HepG2 (cell line): ENCODE results near the gene PDE4D. TPM values are rescaled to one million over a fixed set of nuclear protein-coding genes. Genes with fewer than 3 reads are reported as not detected.

Source experiments
- ARID2 ChIP-seq: sonication (generic); formaldehyde crosslinking; IDR thresholded peaks from 2 replicates; pipeline ENCODE4 v1.8.1; 2022; ENCODE audit warnings: mild to moderate bottlenecking, missing genetic modification reagents, borderline replicate concordance
- CERS6 ChIP-seq: sonication (generic); formaldehyde crosslinking; IDR thresholded peaks from 2 replicates; pipeline ENCODE4 v1.5.0; 2020; ENCODE audit warnings: missing genetic modification reagents
- KDM1A ChIP-seq: IDR thresholded peaks from 2 replicates; pipeline ENCODE4 v1.6.1; 2016; ENCODE audit warnings: missing compliant biosample characterization
- MED8 ChIP-seq: sonication (generic); formaldehyde crosslinking; IDR thresholded peaks from 2 replicates; pipeline ENCODE4 v1.8.1; 2023; ENCODE audit warnings: mild to moderate bottlenecking, missing genetic modification reagents; ENCODE audit not compliant: insufficient replicate concordance
- MEIS1 ChIP-seq: sonication (generic); formaldehyde crosslinking; IDR thresholded peaks from 2 replicates; pipeline ENCODE4 v1.9.0; 2021; ENCODE audit warnings: mild to moderate bottlenecking, missing genetic modification reagents, moderate library complexity, borderline replicate concordance
- NONO ChIP-seq, 2 experiments: fragments of 450-650 bp in 1 of 2; sonication (generic) in 1 of 2; formaldehyde crosslinking in 1 of 2; IDR thresholded peaks in 1 of 2; conservative IDR thresholded peaks in 1 of 2; 2 replicates each; pipeline versions ENCODE4 v1.6.1 to v1.8.0; 2017 to 2022; ENCODE audit warnings: mild to moderate bottlenecking in 1 of 2, missing genetic modification reagents in 1 of 2, moderate library complexity in 1 of 2
- NR1H2 ChIP-seq: sonication (generic); formaldehyde crosslinking; IDR thresholded peaks from 2 replicates; pipeline ENCODE4 v1.8.1; 2022; ENCODE audit warnings: low read depth, missing genetic modification reagents, borderline replicate concordance
- PAXIP1 ChIP-seq: sonication (generic); formaldehyde crosslinking; conservative IDR thresholded peaks from 2 replicates; pipeline ENCODE4 v1.4.0; 2020; ENCODE audit warnings: mild to moderate bottlenecking, missing genetic modification reagents, moderate library complexity
- RBAK ChIP-seq: sonication (generic); formaldehyde crosslinking; IDR thresholded peaks from 2 replicates; pipeline ENCODE4 v1.5.1; 2020; ENCODE audit warnings: mild to moderate bottlenecking, missing genetic modification reagents
- SIN3B ChIP-seq: fragments of 150-350 bp; IDR thresholded peaks from 2 replicates; pipeline ENCODE4 v1.6.1; 2014; ENCODE audit warnings: low read length
- SRF ChIP-seq: IDR thresholded peaks from 2 replicates; pipeline ENCODE4 v1.6.1; 2011; ENCODE audit warnings: mild to moderate bottlenecking, low read depth, low read length, moderate library complexity
- ZFP62 ChIP-seq: sonication (generic); formaldehyde crosslinking; IDR thresholded peaks from 2 replicates; pipeline ENCODE4 v1.4.0; 2020; ENCODE audit warnings: missing genetic modification reagents
- ZFP90 ChIP-seq: sonication (generic); formaldehyde crosslinking; IDR thresholded peaks from 2 replicates; pipeline ENCODE4 v1.8.0; 2022; ENCODE audit warnings: missing genetic modification reagents, mild to moderate bottlenecking, inconsistent platforms, borderline replicate concordance
- ZNF121 ChIP-seq: sonication (generic); formaldehyde crosslinking; IDR thresholded peaks from 2 replicates; pipeline ENCODE4 v1.5.0; 2020; ENCODE audit warnings: mild to moderate bottlenecking, missing genetic modification reagents
- ZNF24 ChIP-seq: fragments of 450-650 bp; IDR thresholded peaks from 2 replicates; pipeline ENCODE4 v1.6.1; 2017; ENCODE audit warnings: antibody characterized with exemption, mild to moderate bottlenecking
- ZNF572 ChIP-seq: sonication (generic); formaldehyde crosslinking; IDR thresholded peaks from 2 replicates; pipeline ENCODE4 v1.5.1; 2020; ENCODE audit warnings: mild to moderate bottlenecking, missing genetic modification reagents
- polyA plus RNA-seq, 8 experiments: library from polyadenylated mRNA; depleted of rRNA in 3 of 8; stranded (reverse) in 7 of 8; unstranded in 1 of 8; fragments of >200 nt; fragmentation: Illumina TruSeq in 4 of 8; extraction: Trizol in 4 of 8; gene quantifications; 2 replicates each; pipeline versions ENCODE4 v1.2.1 to v1.2.3, GENCODE V29; 2011 to 2016; ENCODE audit warnings: low read depth in 4 of 8, missing spikeins in 1 of 8, mixed read lengths in 1 of 8; ENCODE audit not compliant: insufficient read depth in 1 of 8
- total RNA-seq, 5 experiments: library from RNA; depleted of rRNA; stranded (reverse); fragments of >200 nt; fragmentation: Illumina TruSeq; extraction: Trizol; gene quantifications; 2 replicates each; pipeline ENCODE4 v1.2.3, GENCODE V29; 2016; ENCODE audit warnings: low read depth in 1 of 5
- TF ChIP-seq, protein P1 (sequence below): IDR thresholded peaks from 2 replicates; pipeline ENCODE4 v1.6.1; 2012; ENCODE audit warnings: low read depth, low read length, improper control_type of control experiment
- TF ChIP-seq, protein P2 (sequence below): sonication (generic); formaldehyde crosslinking; IDR thresholded peaks from 2 replicates; pipeline ENCODE4 v1.5.0; 2020; ENCODE audit warnings: missing genetic modification reagents

PDE4D gene
- total and polyA plus RNA-seq, 2 of the 13 experiments (the other 11 are each of a cell fraction or from before 2014, with no cell fraction given) = 7.0 to 12.2 TPM

DNA sequence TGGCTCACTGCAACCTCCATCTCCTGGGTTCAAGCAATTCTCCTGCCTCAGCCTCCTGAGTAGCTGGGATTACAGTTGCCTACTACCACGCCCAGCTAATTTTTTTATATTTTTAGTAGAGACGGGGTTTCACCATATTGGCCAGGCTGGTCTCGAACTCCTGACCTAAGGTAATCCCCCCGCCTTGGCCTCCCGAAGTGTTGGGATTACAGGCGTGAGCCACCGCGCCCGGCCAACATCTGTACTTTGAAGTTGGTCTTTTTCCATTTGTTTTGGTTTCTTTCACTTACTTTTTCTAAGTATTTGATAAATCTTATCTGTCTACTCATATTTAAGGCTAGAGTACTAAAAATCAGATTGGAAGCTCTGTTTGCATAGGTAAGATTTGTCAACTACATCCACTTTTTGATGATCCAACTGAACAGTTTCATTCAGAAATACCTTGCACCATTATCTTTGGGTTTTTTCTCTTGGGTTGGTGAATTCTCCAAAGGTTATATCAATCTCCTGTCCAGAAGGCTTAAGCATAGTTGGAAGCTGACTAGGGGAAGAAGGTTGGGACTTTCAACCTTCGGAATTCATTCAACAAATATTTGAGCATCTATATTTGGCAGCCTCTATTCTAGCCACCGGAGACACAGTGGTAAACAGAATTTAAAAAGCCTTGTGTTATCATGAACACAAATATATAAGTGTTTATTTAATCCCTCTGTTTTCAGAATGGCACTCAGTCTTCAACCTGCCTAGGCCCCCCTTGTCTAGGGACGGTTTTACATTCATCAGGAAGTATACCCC is 821.6 kb downstream of the PDE4D start (continued):
- peak; percentile 34 for TF ChIP-seq MED8
- TF ChIP-seq SRF = 0 out of 2 replicates have a peak, but pooled peaks have one; percentile 14
- TF ChIP-seq KDM1A (CRISPR knock-in tag) = no peak
- TF ChIP-seq, protein P1, sequence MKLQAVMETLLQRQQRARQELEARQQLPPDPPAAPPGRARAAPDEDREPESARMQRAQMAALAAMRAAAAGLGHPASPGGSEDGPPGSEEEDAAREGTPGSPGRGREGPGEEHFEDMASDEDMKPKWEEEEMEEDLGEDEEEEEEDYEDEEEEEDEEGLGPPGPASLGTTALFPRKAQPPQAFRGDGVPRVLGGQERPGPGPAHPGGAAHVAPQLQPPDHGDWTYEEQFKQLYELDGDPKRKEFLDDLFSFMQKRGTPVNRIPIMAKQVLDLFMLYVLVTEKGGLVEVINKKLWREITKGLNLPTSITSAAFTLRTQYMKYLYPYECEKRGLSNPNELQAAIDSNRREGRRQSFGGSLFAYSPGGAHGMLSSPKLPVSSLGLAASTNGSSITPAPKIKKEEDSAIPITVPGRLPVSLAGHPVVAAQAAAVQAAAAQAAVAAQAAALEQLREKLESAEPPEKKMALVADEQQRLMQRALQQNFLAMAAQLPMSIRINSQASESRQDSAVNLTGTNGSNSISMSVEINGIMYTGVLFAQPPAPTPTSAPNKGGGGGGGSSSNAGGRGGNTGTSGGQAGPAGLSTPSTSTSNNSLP = peak; percentile 68; the same call in 1 of the 2 replicates
- no peak for TF ChIP-seq ZNF572 (CRISPR knock-in tag)
- TF ChIP-seq CERS6 (CRISPR knock-in tag) = no peak
- TF ChIP-seq RBAK (CRISPR knock-in tag) = no peak
- TF ChIP-seq NR1H2 = no peak
- TF ChIP-seq ZFP62 (CRISPR knock-in tag) = no peak
- TF ChIP-seq SIN3B = no peak
- TF ChIP-seq NONO (IDR thresholded peaks at IDR 0.05) = no peak
- no peak for TF ChIP-seq NONO (CRISPR knock-in tag; conservative IDR thresholded peaks at IDR 0.05)
- TF ChIP-seq ARID2 (CRISPR knock-in tag) = no peak
- TF ChIP-seq ZNF121 (CRISPR knock-in tag) = no peak
- TF ChIP-seq, protein P2, sequence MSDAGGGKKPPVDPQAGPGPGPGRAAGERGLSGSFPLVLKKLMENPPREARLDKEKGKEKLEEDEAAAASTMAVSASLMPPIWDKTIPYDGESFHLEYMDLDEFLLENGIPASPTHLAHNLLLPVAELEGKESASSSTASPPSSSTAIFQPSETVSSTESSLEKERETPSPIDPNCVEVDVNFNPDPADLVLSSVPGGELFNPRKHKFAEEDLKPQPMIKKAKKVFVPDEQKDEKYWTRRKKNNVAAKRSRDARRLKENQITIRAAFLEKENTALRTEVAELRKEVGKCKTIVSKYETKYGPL (CRISPR knock-in tag) = no peak
- no peak for TF ChIP-seq ZFP90 (CRISPR knock-in tag)
- peak; percentile 34; the same call in 1 of the 2 replicates for TF ChIP-seq MEIS1 (CRISPR knock-in tag)
- TF ChIP-seq ZNF24 = 0 out of 2 replicates have a peak, but pooled peaks have one; percentile 24
- peak; percentile 92 for TF ChIP-seq PAXIP1 (CRISPR knock-in tag)
